Osteocyte (in vitro differentiated cells): ENCODE results near the gene ADRM1. TPM values are rescaled to one million over a fixed set of nuclear protein-coding genes. Genes with fewer than 3 reads are reported as not detected.

Experiments used
- DNase-seq: peaks from one replicate; pipeline ENCODE4 v3.0.0; 2021; ENCODE audit warnings: mixed read lengths; ENCODE audit not compliant: unreplicated experiment; ENCODE audit errors: extremely low spot score
- H3K27ac Mint-ChIP-seq: one replicate; pipeline ENCODE4 v1.8.0; 2021; ENCODE audit warnings: mild to moderate bottlenecking, mixed read lengths; ENCODE audit not compliant: unreplicated experiment
- H3K27me3 Mint-ChIP-seq: one replicate; pipeline ENCODE4 v1.8.0; 2021; ENCODE audit warnings: mixed read lengths; ENCODE audit not compliant: unreplicated experiment
- H3K36me3 Mint-ChIP-seq: one replicate; pipeline ENCODE4 v1.8.0; 2021; ENCODE audit warnings: mixed read lengths; ENCODE audit not compliant: unreplicated experiment
- H3K4me1 Mint-ChIP-seq: one replicate; pipeline ENCODE4 v1.8.0; 2021; ENCODE audit warnings: mixed read lengths; ENCODE audit not compliant: unreplicated experiment
- H3K4me3 Mint-ChIP-seq: one replicate; pipeline ENCODE4 v1.8.0; 2021; ENCODE audit warnings: mild to moderate bottlenecking, moderate library complexity, mixed read lengths; ENCODE audit not compliant: unreplicated experiment
- H3K9me3 Mint-ChIP-seq: one replicate; pipeline ENCODE4 v1.8.0; 2021; ENCODE audit warnings: mixed read lengths; ENCODE audit not compliant: unreplicated experiment
- CTCF ChIP-seq: fragments of 200-600 bp; sonication (generic); IDR thresholded peaks from 2 replicates; pipeline ENCODE4 v1.5.0; 2021; ENCODE audit warnings: antibody characterized with exemption, mild to moderate bottlenecking, moderate library complexity
- long read RNA-seq: library from polyadenylated mRNA; unstranded; transcript quantifications from one replicate; pipeline ENCODE4 v2.0.0, GENCODE V29; 2021
- total RNA-seq: library from RNA; stranded (reverse); gene quantifications from 2 replicates; pipeline ENCODE4 v1.2.1, GENCODE V29; 2021

ADRM1 gene
- 82.6 and 83.9 TPM in 2 replicates for total RNA-seq
- long read RNA-seq, transcript ADRM1-205 (9 exons, 1,361 nt): minor isoform, 6 of 96 reads
- long read RNA-seq, transcript ADRM1-201 (10 exons, 1,478 nt): major isoform, 79 of 96 reads
- long read RNA-seq, partial matches to known transcripts: 1 of 96 reads
- long read RNA-seq, other reads (novel, unspliced or antisense): 10 of 96 reads

- TF ChIP-seq CTCF: peak; percentile 96
- H3K27me3 Mint-ChIP-seq: no peaks in the 10 kb centered on the region
- H3K27ac Mint-ChIP-seq: peak within 1 kb of the TSS; percentile 97
- peak; percentile 99 for DNase-seq
- H3K36me3 Mint-ChIP-seq: peaks cover 3% of the 10 kb centered on the region
- peak within 1 kb of the TSS; percentile 89 for H3K4me3 Mint-ChIP-seq
- H3K9me3 Mint-ChIP-seq: no peaks in the 10 kb centered on the region
- peaks cover 23% of the 10 kb centered on the region for H3K4me1 Mint-ChIP-seq
These were observed at the start of gene ADRM1 for GRCh38 chr20:62302341-62303061. ADRM1 (plus strand) TSS chr20:62302997; CDS start chr20:62303569, 572 bp downstream.

- no peak for DNase-seq
- no peaks in the 10 kb centered on the region for H3K27me3 Mint-ChIP-seq
- peaks cover 3% of the 10 kb centered on the region for H3K4me1 Mint-ChIP-seq
- TF ChIP-seq CTCF: no peak
- H3K9me3 Mint-ChIP-seq: no peaks in the 10 kb centered on the region
- peaks cover 8% of the 10 kb centered on the region for H3K36me3 Mint-ChIP-seq
- H3K27ac Mint-ChIP-seq: no peak overlapping the region
- no peak overlapping the region for H3K4me3 Mint-ChIP-seq
These were observed 49.4 kb upstream of the ADRM1 start for GRCh38 chr20:62253398-62253797.

GRCh38 chr20:62254021-62254724 lies 48.6 kb upstream of the ADRM1 start:
- Mint-ChIP-seq H3K4me1 (peaks cover 3% of the 10 kb centered on the region), H3K9me3 (no peaks in the 10 kb centered on the region), H3K4me3 (no peak overlapping the region), H3K36me3 (peaks cover 8% of the 10 kb centered on the region), H3K27me3 (no peaks in the 10 kb centered on the region), H3K27ac (no peak overlapping the region)
- TF ChIP-seq CTCF: no peak
- DNase-seq: no peak

GRCh38 chr20:62255976-62256375 lies 46.8 kb upstream of the ADRM1 start:
- Mint-ChIP-seq H3K27me3 (no peaks in the 10 kb centered on the region), H3K27ac (no peak overlapping the region), H3K36me3 (peaks cover 8% of the 10 kb centered on the region)

More at GRCh38 chr20:62255976-62256375, 46.8 kb upstream of the ADRM1 start:
- no peak for DNase-seq
- Mint-ChIP-seq H3K9me3 (no peaks in the 10 kb centered on the region), H3K4me1 (peaks cover 3% of the 10 kb centered on the region), H3K4me3 (no peak overlapping the region)
- no peak for TF ChIP-seq CTCF
